GM06990 (cell line): ENCODE data around the gene PEX14.

Experiments used
- DNase-seq: peaks from one replicate; pipeline ENCODE4 v3.0.0-alpha.2; 2011; ENCODE audit not compliant: insufficient read length; ENCODE audit errors: extremely low read depth
- H3K27me3 ChIP-seq: replicated peaks from 2 replicates; pipeline ENCODE4 v1.6.0; 2011; ENCODE audit warnings: low read length; ENCODE audit not compliant: control insufficient read depth, insufficient read depth
- H3K36me3 ChIP-seq: 2 replicates; pipeline ENCODE4 v1.5.1; 2011; ENCODE audit warnings: low read length; ENCODE audit not compliant: control insufficient read depth, insufficient read depth
- H3K4me3 ChIP-seq: replicated peaks from 2 replicates; pipeline ENCODE4 v1.5.1; 2011; ENCODE audit warnings: low read depth, mild to moderate bottlenecking, control low read depth, low read length
- TF ChIP-seq, protein P1 (sequence below): IDR thresholded peaks from 2 replicates; pipeline ENCODE4 v1.5.1; 2011; ENCODE audit warnings: low read length, control low read depth, mild to moderate bottlenecking, inconsistent platforms; ENCODE audit not compliant: insufficient read depth, poor library complexity, severe bottlenecking

PEX14 gene

DNA sequence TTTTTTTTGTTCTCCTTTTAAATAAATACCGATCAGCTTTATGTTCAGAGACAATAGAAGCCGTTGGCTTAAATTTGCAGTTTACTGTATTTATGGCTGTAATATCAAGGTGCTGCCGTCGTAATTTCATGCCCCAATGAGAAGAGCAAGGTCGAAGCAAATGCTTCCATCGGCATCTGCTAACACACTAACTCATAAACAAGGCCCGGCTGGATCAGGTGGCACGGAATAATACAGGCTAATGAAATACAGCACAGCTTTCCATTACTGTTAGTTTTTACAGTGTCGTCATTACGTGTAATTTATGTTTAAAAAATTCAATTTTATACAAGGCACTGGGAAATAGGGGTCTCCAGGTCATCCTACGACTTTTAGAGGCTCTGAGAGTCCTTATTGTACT lies 119.0 kb downstream of the PEX14 start:
- TF ChIP-seq, protein P1, sequence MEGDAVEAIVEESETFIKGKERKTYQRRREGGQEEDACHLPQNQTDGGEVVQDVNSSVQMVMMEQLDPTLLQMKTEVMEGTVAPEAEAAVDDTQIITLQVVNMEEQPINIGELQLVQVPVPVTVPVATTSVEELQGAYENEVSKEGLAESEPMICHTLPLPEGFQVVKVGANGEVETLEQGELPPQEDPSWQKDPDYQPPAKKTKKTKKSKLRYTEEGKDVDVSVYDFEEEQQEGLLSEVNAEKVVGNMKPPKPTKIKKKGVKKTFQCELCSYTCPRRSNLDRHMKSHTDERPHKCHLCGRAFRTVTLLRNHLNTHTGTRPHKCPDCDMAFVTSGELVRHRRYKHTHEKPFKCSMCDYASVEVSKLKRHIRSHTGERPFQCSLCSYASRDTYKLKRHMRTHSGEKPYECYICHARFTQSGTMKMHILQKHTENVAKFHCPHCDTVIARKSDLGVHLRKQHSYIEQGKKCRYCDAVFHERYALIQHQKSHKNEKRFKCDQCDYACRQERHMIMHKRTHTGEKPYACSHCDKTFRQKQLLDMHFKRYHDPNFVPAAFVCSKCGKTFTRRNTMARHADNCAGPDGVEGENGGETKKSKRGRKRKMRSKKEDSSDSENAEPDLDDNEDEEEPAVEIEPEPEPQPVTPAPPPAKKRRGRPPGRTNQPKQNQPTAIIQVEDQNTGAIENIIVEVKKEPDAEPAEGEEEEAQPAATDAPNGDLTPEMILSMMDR: no peak
- DNase-seq: no peak
- Histone ChIP-seq H3K27me3 (no peaks in the 10 kb centered on the region), H3K36me3 (no peaks in the 10 kb centered on the region), H3K4me3 (no peak overlapping the region)

DNA sequence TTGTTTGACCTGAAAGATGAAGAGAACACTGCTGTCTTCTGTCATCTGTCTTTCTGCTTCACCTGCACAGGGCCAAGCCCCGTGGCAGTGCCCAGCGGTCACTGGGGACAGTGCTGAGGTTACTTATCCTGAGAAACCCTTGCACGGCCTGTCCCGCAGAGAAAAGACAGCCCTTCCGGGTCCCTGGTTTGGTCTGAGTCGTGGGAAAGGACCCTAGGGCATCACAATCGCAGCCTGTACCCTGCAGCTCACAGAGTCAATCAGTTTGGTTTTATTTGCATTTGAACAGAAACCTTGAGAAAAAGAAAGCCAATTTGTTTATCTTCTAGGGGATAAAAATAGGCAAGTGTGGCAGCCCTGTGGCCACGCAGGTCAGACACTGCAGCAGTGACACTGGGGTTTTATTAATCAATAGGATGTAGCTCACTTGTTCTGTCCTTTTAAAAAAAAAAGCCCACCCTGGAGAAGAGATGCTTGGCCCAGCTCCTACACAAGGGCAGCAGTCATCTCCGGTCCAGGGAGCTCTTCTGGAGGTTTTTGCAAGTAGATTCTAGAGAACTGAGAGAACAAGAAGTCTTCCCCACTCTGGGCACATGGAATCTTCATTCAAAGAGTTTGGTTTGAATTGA lies 120.0 kb downstream of the PEX14 start:
- peak overlapping the region; percentile 30 for H3K4me3 ChIP-seq
- TF ChIP-seq, protein P1: no peak
- peak; percentile 22 for DNase-seq
- H3K36me3 ChIP-seq: no peaks in the 10 kb centered on the region
- no peaks in the 10 kb centered on the region for H3K27me3 ChIP-seq

DNA sequence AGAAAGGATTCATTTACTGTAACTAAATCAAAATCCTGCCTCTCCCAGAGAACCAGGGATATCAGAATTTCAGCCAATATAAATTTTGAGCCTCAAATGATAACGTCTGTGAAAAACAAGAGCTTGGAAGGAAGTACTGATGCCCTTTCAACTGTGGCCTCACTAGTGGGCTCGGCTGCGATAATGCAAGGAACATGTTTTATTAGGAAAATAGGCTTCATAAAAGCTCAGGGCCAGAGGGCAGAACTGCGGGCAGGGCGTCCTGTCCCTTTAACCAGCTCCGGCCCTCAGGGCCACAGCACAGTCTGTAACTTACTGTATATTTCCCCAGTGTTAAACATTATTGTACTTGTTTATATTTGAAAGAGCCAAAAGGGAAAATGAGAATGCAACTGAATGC lies 122.0 kb downstream of the PEX14 start:
- no peaks in the 10 kb centered on the region; the same call in 1 of the 2 replicates for H3K36me3 ChIP-seq
- DNase-seq: no peak
- H3K27me3 ChIP-seq: no peaks in the 10 kb centered on the region
- no peak overlapping the region for H3K4me3 ChIP-seq
- TF ChIP-seq, protein P1: no peak

- DNase-seq: no peak
- no peaks in the 10 kb centered on the region for H3K27me3 ChIP-seq
- TF ChIP-seq, protein P1: no peak
Observed at GRCh38 chr1:10597492-10598388, 123.0 kb downstream of the PEX14 start.

DNA sequence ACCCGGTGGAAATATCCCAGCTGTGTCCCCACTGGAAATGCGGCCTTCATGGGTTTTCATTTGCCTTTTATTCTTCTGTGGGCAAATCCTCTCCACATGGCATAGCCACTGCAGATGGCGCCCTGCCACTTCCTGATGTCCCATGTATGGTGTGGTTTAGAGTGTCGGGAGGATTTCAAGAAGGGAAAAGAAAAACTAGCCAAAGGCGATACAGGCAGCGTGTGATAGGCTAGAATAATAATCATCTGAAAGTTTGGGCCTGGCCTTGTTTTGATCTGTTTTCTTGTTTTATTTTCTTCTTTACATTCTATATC lies 123.6 kb downstream of the PEX14 start:
- no peak overlapping the region for H3K4me3 ChIP-seq
- H3K36me3 ChIP-seq: no peaks in the 10 kb centered on the region; the same call in none of the 2 replicates
- TF ChIP-seq, protein P1: no peak
- no peak for DNase-seq
- H3K27me3 ChIP-seq: no peaks in the 10 kb centered on the region

More at GRCh38 chr1:10597492-10598388, 123.0 kb downstream of the PEX14 start:
- Histone ChIP-seq H3K4me3 (no peak overlapping the region), H3K36me3 (no peaks in the 10 kb centered on the region; the same call in none of the 2 replicates)
